OCI-LY1 (cell line): Measurements from ENCODE around the gene PRRG2.

Experiments used
- EZH2 ChIP-seq: fragments of 200-600 bp; sonication (generic), shearing (Covaris generic); IDR thresholded peaks from 2 replicates; pipeline ENCODE4 v1.8.0; 2017; ENCODE audit warnings: borderline replicate concordance, mixed run types, mild to moderate bottlenecking, antibody characterized with exemption, low read length, moderate library complexity, mixed read lengths
- TF ChIP-seq, protein P1 (sequence below): fragments of 200-600 bp; sonication (generic), shearing (Covaris generic); IDR thresholded peaks from 2 replicates; pipeline ENCODE4 v1.5.1; 2017; ENCODE audit warnings: mild to moderate bottlenecking, antibody characterized with exemption, low read length, moderate library complexity, mixed read lengths

DNA sequence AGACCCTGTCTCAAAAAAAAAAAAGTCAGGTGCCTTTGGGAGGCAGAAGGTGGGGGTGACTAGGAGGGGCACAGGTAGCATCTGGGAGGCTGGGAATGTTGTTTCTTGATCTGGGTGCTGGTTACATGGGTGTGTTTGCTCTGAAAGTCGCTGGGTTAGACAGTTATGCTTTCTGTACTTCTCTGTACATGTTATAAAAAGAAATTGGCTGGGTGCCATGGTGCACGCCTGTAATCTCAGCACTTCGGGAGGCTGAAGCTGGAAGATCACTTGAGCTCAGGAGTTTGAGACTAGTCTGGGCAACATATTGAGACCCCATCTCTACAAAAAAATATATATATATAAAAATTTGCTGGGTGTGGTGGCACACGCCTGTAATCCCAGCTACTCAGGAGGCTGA lies 15.9 kb upstream of the PRRG2 start:
- TF ChIP-seq, protein P1, sequence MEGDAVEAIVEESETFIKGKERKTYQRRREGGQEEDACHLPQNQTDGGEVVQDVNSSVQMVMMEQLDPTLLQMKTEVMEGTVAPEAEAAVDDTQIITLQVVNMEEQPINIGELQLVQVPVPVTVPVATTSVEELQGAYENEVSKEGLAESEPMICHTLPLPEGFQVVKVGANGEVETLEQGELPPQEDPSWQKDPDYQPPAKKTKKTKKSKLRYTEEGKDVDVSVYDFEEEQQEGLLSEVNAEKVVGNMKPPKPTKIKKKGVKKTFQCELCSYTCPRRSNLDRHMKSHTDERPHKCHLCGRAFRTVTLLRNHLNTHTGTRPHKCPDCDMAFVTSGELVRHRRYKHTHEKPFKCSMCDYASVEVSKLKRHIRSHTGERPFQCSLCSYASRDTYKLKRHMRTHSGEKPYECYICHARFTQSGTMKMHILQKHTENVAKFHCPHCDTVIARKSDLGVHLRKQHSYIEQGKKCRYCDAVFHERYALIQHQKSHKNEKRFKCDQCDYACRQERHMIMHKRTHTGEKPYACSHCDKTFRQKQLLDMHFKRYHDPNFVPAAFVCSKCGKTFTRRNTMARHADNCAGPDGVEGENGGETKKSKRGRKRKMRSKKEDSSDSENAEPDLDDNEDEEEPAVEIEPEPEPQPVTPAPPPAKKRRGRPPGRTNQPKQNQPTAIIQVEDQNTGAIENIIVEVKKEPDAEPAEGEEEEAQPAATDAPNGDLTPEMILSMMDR, result no peak
- no peak for TF ChIP-seq EZH2
